HL-60 (cell line): ENCODE results near the gene SERPINA5.

Experiments
- DNase-seq, 2 experiments: peaks; one replicate each; pipeline ENCODE4 v3.0.0-alpha.2; 2010 to 2020; ENCODE audit warnings: low read depth in 1 of 2, low spot score in 1 of 2
- H3K27ac ChIP-seq: fragments of 250-450 bp; sonication (Bioruptor Pico); replicated peaks from 2 replicates; pipeline ENCODE4 v1.5.1; 2020; ENCODE audit warnings: mild to moderate bottlenecking, moderate library complexity
- H3K27me3 ChIP-seq: fragments of 250-450 bp; sonication (Bioruptor Pico); 2 replicates; pipeline ENCODE4 v1.5.1; 2021; ENCODE audit warnings: mild to moderate bottlenecking, moderate library complexity; ENCODE audit not compliant: insufficient read depth, poor library complexity, severe bottlenecking
- H3K4me3 ChIP-seq: replicated peaks from 2 replicates; pipeline ENCODE4 v1.5.1; 2011; ENCODE audit warnings: mild to moderate bottlenecking, control low read depth, low read length; ENCODE audit not compliant: insufficient read depth
- GABPA ChIP-seq: IDR thresholded peaks from 2 replicates; pipeline ENCODE4 v1.6.1; 2012; ENCODE audit warnings: low read depth
- POLR2AphosphoS5 ChIP-seq: IDR thresholded peaks from 2 replicates; pipeline ENCODE4 v1.6.1; 2012; ENCODE audit warnings: low read depth
- REST ChIP-seq: IDR thresholded peaks from 2 replicates; pipeline ENCODE4 v1.6.1; 2012; ENCODE audit warnings: low read depth; ENCODE audit not compliant: insufficient replicate concordance
- SPI1 ChIP-seq: IDR thresholded peaks from 2 replicates; pipeline ENCODE4 v1.6.1; 2012; ENCODE audit warnings: low read depth, mild to moderate bottlenecking, borderline replicate concordance
- TF ChIP-seq, protein P1 (sequence below): IDR thresholded peaks from one replicate; pipeline ENCODE4 v1.5.1; 2011; ENCODE audit warnings: low read length, control low read depth, inconsistent platforms; ENCODE audit not compliant: insufficient read depth

Gene SERPINA5

DNA sequence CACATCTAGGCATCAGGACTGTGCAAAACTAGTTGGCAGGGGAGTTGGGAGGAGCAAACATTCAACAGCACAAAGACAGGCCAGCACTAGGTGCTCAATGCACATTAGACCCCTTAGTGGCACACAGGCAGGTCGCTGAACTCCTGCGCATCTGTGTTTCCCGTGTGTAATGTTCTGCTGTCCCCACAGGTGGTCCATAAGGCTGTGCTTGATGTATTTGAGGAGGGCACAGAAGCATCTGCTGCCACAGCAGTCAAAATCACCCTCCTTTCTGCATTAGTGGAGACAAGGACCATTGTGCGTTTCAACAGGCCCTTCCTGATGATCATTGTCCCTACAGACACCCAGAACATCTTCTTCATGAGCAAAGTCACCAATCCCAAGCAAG, 42.2 kb downstream of the SERPINA5 start:
- H3K27me3 ChIP-seq, result peaks cover 4% of the 10 kb centered on the region
- H3K4me3 ChIP-seq, result no peak overlapping the region
- H3K27ac ChIP-seq, result no peak overlapping the region
- TF ChIP-seq SPI1 (no peak), REST (no peak), GABPA (no peak), POLR2AphosphoS5 (no peak)
- TF ChIP-seq, protein P1, sequence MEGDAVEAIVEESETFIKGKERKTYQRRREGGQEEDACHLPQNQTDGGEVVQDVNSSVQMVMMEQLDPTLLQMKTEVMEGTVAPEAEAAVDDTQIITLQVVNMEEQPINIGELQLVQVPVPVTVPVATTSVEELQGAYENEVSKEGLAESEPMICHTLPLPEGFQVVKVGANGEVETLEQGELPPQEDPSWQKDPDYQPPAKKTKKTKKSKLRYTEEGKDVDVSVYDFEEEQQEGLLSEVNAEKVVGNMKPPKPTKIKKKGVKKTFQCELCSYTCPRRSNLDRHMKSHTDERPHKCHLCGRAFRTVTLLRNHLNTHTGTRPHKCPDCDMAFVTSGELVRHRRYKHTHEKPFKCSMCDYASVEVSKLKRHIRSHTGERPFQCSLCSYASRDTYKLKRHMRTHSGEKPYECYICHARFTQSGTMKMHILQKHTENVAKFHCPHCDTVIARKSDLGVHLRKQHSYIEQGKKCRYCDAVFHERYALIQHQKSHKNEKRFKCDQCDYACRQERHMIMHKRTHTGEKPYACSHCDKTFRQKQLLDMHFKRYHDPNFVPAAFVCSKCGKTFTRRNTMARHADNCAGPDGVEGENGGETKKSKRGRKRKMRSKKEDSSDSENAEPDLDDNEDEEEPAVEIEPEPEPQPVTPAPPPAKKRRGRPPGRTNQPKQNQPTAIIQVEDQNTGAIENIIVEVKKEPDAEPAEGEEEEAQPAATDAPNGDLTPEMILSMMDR, result no peak
- DNase-seq, result no peak

- Histone ChIP-seq H3K27me3 (peaks cover 4% of the 10 kb centered on the region), H3K4me3 (no peak overlapping the region), H3K27ac (no peak overlapping the region)
- TF ChIP-seq, protein P1, result no peak
- no peak for TF ChIP-seq SPI1
- no peak for TF ChIP-seq GABPA
- no peak for TF ChIP-seq POLR2AphosphoS5
- no peak for TF ChIP-seq REST
- DNase-seq, result no peak
Observed at GRCh38 chr14:94623856-94624499, 42.8 kb downstream of the SERPINA5 start.

GRCh38 chr14:94624537-94625352, 43.5 kb downstream of the SERPINA5 start:
- Histone ChIP-seq H3K4me3 (no peak overlapping the region), H3K27ac (no peak overlapping the region), H3K27me3 (peaks cover 4% of the 10 kb centered on the region)
- no peak for DNase-seq
- TF ChIP-seq, protein P1, result no peak
- TF ChIP-seq SPI1, result no peak
- no peak for TF ChIP-seq REST
- TF ChIP-seq POLR2AphosphoS5, result no peak
- TF ChIP-seq GABPA, result no peak
